NCI-H2196 treated with DMSO at 0.1 percent for 48 hours (cell line): ENCODE results near the gene IER2.
"Not testable (repeated sequence)": the region's sequence is repeated elsewhere in the genome, so short reads cannot be mapped to it uniquely, and the experiment has no call there.

Source experiments
- DNase-seq: peaks from one replicate; lab custom pipeline; 2025; ENCODE audit not compliant: unreplicated experiment; lab: John Stamatoyannopoulos, UW

IER2 gene

GRCh38 chr19:13162724-13163608 is 12.8 kb downstream of the IER2 start:
- peak; percentile 97 for DNase-seq

GRCh38 chr19:13163609-13164342 is 13.6 kb downstream of the IER2 start:
- DNase-seq: peak; percentile 80

- peak; percentile 52 for DNase-seq
These were observed 14.3 kb downstream of the IER2 start for GRCh38 chr19:13164343-13165161.

GRCh38 chr19:13165162-13165997 is 15.2 kb downstream of the IER2 start:
- no peak for DNase-seq

- DNase-seq: not testable (repeated sequence)
These were observed 15.9 kb downstream of the IER2 start for GRCh38 chr19:13166151-13166550.

DNA sequence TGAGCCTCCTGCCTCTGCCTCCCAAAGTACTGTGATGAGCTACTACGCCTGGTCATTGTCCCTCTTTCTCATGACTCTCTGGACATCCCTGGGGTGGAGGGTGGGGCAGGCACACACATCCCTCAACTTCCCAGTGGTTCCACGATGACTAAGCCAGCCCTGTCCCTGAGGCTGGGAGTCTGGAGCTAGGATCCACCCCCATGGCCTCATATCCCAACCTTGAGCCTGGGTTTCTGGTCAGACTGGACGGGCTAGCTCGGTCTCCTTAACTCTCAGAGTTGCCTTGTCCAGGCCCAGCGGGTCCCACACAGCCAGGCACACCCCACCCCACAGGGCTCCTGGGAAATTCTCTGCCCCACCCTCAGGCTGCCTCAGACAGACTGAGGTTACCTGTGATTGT is 19.6 kb downstream of the IER2 start:
- DNase-seq: no peak

GRCh38 chr19:13171146-13171545 is 20.9 kb downstream of the IER2 start:
- DNase-seq: no peak

DNA sequence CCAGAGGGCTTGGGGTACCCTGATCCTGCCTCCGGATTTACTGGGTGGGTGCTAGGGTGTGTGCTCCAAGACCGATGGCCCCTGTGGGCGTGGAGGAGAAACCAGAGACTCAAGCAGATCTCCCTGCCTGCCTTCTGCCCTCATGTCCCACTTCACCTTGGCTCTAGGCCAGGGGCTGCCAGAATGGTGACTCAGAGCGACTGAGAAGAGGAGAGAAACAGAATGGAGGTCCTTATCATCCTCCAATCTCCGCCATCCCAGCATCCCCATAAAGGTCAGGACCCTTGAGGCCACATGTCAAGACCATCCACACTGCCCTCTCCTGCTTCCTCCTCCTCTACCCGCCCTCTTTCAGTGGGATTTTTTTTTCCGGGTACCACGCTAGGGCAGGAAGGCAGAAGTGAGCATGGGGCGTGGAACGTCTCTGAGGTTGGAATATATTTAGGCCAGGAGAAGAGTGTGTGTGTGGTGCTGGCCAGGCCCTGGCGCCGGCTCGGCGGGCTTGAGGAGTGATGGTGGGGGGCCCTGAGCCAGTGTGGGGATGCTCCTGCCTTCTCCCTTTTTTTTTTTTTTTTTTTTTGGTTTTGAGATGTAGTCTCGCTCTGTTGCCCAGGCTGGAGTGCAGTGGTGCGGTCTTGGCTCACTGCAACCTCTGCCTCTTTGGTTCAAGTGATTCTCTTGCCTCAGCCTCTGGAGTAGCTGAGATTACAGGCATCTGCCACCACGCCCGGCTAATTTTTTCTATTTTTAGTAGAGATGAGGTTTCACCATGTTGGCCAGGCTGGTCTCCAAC is 22.3 kb downstream of the IER2 start:
- peak; percentile 54 for DNase-seq

DNA sequence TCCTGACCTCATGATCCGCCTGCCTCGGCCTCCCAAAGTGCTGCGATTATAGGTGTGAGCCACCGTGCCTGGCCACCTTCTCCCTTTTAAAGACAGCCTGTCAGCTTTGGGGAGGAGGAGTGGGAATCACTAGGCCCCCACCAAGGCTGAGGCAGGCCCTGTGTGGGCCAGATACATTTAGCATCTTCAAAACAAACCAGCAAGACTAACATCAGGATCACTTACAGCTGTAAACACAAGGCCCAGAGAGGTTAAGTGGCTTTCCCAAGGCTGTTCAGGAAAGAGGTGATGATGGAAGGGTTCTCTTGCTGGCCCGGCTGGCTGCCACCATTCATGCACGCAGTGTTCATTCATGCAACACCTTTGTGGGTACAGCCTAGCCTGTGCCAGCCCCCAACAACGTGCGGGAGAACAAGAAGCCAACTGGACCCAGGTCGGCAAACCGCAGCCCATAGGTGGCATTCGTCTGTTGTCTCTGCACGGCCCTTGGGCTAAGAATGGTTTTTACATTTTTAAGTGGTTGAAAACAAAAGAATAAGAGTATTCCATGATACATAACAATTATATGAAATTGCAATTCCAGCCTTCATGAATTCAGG is 23.0 kb downstream of the IER2 start:
- DNase-seq: no peak

GRCh38 chr19:13176345-13176744 is 26.1 kb downstream of the IER2 start:
- DNase-seq: no peak

- not testable (repeated sequence) for DNase-seq
These were observed 27.4 kb downstream of the IER2 start for GRCh38 chr19:13177584-13177983.

GRCh38 chr19:13178291-13178690 is 28.1 kb downstream of the IER2 start:
- DNase-seq: not testable (repeated sequence)

- no peak for DNase-seq
These were observed 31.7 kb downstream of the IER2 start for GRCh38 chr19:13181747-13182388.

GRCh38 chr19:13184926-13185325 is 34.7 kb downstream of the IER2 start:
- not testable (repeated sequence) for DNase-seq

GRCh38 chr19:13185763-13186657 is 35.8 kb downstream of the IER2 start:
- not testable (repeated sequence) for DNase-seq

DNA sequence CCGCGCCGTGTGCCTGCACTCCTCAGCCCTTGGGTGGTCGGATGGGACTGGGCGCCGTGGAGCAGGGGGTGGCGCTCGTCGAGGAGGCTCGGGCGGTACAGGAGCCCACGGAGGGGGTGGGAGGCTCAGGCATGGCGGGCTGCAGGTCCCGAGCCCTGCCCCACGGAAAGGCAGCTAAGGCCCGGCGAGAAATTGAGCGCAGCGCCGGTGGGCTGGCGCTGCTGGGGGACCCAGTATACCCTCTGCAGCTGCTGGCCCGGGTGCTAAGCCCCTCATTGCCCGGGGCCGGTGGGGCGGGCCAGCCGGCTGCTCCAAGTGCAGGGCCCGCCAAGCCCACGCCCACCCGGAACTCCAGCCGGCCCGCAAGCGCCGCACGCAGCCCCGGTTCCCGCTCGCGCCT is 36.5 kb downstream of the IER2 start:
- DNase-seq: not testable (repeated sequence)

DNA sequence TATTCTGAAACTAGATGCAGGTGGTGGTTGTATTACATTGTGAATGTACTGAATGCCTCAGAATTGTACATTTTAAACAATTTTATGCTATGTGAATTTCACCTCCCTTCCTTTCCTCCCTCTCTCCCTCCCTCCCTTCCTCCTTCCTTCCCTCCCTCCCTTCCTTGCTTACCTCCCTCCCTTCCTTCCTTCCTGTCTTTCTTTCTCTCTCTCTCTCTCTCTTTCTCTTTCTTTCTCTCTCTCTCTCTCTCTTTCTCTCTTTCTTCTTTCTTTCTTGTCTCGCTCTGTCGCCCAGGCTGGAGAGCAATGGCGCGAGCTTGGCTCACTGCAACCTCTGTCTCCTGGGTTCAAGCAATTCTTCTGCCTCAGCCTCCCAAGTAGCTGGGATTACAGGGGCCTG is 37.2 kb downstream of the IER2 start:
- no peak for DNase-seq

DNA sequence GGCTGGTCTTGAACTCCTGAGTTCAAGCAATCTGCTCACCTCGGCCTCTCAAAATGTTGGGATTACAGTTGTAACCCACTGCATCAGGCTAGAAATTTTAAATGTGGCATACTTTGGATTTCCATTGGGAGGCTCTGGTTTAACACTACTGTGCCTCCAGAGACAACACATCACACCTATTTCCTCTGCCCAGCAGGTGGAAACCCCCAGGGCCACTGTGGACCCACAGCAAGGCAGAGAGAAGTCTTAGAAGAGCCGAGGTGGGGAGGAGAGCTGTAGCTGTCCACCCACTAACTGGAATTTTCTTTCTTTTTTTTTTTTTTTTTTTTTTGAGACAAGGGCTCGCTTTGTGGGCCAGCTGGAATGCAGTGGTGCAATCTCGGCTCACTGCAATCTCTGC is 39.4 kb downstream of the IER2 start:
- no peak for DNase-seq
